ENCODE data around the gene MOCOS.

GRCh38 chr18:36188916-36189315, 1.6 kb downstream of the MOCOS start:
- TF ChIP-seq CTCF (IDR thresholded peaks at IDR 0.05): no peak
- TF ChIP-seq POLR2AphosphoS5 (IDR thresholded peaks at IDR 0.05): no peak
- no peak for TF ChIP-seq POLR2A (IDR thresholded peaks at IDR 0.05)
